ENCODE results near the gene RAB20.

GRCh38 chr13:110539894-110540293, 21.6 kb downstream of the RAB20 start:
- no peak for TF ChIP-seq EZH2 (IDR thresholded peaks at IDR 0.05; ENCODE audit: insufficient read depth, poor library complexity, severe bottlenecking)
- TF ChIP-seq EZH2phosphoT487 (IDR thresholded peaks at IDR 0.05; ENCODE audit: insufficient read depth, low read depth) = no peak
